ENCODE data around the gene DNAH17.
"Not testable (repeated sequence)": the region's sequence is repeated elsewhere in the genome, so short reads cannot be mapped to it uniquely, and the experiment has no call there.

DNAH17 gene

DNA sequence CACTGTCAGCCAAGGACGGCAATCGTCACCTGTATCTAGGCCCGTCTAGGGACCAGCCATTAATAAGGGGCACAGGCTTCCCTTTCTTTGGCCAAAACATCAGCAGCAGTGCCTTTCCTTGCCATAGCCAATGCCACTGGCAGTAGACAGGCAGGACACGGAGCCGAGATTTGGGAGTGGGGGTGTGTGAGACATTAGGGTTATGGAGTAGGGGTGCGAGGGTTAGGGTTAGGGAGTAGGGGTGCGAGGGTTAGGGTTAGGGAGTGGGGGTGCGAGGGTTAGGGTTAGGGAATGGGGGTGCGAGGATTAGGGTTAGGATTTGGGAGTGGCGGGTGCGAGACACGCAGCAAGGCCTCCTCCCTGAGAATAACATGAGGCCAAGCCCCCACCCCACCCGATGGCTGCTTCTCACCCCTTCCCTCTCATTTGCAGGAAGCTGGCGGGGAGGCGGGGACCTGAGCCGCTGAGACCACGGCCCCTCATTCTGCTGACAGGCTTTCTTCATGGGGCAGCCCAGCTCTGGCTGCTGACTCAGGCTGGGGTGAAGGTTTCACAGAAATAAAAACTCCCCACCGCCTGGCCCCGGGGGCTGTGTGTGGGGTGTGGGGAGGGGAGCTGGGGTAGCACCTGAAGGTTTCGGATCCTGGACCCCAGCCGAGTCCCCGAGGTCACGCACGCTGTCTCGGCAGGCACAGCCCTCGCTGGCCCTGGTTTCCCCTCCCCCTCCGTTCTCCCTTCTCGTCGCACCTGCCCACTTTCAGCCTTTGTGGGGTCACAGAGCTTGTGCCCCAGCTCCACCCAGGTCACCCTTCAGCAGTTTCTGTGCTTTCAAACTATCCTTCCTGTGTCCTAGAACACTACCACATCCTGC is 104.9 kb downstream of the DNAH17 start:
- DNase-seq: no peak

DNA sequence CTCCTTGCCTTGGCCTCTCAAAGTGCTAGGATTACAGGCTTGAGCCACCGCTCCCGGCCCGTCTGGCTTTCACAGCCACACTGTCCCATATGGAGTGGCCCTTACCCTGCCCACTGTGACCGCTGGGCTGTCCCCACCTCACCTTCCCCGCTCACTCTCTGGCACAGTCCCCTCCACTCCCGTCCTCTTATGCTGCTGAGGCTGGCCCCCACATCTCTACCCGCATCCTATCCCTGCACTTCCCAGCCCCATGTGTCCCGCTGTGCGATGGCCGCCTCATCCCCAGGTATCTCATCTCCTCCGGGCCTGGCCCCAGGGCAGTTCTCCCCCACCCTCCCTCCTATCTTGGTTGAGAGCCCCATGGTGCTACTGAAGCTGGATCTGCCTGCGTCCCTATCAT is 105.6 kb downstream of the DNAH17 start:
- no peak for DNase-seq

GRCh38 chr17:78469443-78469842 is 107.8 kb downstream of the DNAH17 start:
- DNase-seq: no peak

DNA sequence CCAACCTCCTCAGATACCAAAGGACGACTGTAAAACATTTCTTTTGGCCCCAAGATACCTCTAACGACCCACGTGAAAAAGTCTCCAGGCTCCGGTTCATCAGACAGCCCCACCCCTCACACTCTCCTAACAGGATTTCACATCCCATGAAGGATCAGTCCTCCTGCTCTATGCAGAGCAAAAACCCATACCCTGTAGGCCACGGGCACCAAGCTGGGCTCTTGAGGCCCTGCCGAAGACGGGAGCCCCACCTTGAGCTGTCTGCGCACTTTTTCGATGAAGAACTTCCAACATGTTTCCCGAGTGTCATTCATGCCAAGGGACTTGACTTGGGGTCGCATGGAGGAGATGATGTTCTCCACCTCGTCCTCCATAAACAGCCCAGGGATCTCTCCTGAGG is 108.8 kb downstream of the DNAH17 start:
- DNase-seq: no peak

- no peak for DNase-seq
Observed at GRCh38 chr17:78466786-78467715, 110.1 kb downstream of the DNAH17 start.

- not testable (repeated sequence) for DNase-seq
Observed at GRCh38 chr17:78466109-78466785, 110.9 kb downstream of the DNAH17 start.

GRCh38 chr17:78462148-78462547 is 115.0 kb downstream of the DNAH17 start:
- no peak for DNase-seq

DNA sequence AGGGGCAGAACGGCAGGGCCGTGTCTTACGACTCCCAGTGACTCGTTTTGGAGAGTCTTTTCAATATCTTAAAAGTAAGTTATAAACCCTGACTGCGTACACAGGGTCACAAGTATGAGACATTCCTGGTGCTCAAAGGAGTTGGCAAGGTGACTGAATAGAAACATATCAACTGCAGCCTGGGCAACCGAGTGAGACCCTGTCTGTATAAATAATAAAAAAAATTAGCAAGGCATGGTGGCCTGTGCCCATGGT is 115.5 kb downstream of the DNAH17 start:
- DNase-seq: no peak

GRCh38 chr17:78460951-78461798 is 116.0 kb downstream of the DNAH17 start:
- no peak for DNase-seq

- DNase-seq: no peak
Observed at GRCh38 chr17:78460176-78460675, 117.0 kb downstream of the DNAH17 start.

GRCh38 chr17:78459696-78460095 is 117.5 kb downstream of the DNAH17 start:
- DNase-seq: no peak

DNA sequence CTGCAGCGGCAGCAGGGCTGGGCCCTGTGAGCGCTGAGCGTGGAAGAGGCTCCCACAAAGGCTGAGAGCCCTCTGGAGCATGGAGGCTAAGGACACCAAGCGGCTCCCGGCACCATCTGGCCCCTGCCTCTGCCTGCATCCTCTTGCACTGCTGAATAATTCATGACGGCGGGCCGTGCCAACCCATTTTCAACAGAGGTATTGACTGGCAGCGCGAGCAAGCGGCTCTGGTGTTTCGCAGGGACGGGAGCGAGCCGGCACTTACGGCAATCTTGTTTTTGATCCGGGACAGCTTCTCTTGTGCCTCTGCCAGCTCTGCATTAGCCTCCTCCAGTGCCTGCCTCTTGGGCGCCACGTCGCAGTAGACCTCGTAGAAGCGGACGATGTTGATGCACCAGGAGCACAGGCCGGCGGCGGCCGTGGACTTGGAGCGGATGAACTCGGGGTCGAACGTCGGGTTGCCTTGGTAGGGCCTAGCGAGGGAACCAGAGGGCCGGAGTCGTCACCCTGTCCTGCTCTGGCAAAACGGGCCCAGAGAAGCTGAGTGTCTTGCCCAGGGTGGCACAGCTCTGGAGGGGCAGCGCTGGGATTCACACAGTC is 118.4 kb downstream of the DNAH17 start:
- DNase-seq: peak; percentile 46

DNA sequence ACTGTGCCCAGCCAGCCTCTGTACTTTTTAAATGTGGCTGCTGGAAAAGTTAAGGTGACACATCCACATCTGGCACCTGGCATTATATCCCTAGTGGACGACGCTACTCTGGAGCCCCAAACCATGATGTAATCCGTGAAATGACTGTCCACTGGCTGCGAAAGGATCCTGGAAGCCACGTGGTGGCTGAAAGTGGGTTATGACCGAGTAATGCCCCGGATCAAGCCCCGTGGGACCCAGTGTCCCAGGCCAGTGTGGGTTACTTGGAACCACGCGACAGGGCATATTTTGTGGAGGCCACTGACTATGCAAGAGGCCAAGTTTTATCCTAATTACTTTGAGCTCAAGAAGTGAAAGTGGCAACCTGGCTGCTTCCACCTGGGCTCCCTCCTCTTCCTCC is 119.1 kb downstream of the DNAH17 start:
- DNase-seq: no peak

DNA sequence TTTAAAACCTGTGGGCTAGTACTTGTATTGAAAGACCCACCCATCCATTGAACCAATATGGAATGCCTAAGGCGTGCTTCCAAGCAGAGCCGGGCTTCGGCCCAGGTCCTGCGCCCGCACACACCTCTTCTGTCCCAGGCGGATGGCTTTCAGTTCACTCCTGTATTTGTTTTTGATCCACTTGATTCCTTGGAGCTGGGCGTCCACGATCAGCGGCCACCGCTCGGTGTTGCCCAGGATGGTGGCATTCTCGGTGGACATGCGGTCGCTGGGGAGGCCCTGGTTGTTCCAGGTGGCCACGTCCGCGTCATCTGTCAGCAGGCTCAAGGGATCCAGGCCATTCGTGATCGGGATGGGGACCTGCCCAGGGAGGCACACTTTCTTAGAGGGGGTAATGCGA is 122.8 kb downstream of the DNAH17 start:
- no peak for DNase-seq

- DNase-seq: no peak
Observed at GRCh38 chr17:78451753-78452152, 125.4 kb downstream of the DNAH17 start.

DNA sequence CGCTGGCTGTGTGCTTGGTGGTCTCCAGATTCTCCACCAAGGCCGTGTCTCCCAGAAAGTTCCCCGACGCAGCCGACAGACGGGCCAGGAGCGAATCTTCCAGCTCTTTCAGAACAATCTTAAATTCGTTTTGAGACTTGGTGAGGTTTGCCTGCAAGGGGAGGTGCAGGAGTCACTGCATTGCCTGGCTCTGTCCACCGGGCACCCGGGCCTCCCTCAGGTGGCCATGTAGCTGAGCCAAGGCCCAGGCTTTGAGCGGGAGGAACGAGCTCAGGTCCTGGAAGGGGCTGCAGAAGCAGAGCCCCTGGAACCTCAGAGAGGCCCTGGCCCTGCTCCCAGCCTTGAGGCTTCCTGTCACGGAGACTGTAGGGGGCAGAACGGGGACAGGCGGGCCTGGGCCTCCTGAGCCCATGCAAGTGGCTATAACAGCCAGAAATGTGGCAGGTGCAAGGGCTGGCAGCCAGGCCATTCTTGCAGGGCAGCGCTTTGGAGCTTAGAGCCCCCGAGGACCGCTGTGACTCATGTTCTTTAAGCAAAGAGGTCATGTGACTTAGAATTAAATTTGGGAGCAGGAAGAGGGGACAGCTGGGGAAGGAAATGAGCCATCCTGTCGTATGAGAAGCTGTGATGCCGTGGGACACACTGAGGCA is 126.4 kb downstream of the DNAH17 start:
- DNase-seq: no peak

DNA sequence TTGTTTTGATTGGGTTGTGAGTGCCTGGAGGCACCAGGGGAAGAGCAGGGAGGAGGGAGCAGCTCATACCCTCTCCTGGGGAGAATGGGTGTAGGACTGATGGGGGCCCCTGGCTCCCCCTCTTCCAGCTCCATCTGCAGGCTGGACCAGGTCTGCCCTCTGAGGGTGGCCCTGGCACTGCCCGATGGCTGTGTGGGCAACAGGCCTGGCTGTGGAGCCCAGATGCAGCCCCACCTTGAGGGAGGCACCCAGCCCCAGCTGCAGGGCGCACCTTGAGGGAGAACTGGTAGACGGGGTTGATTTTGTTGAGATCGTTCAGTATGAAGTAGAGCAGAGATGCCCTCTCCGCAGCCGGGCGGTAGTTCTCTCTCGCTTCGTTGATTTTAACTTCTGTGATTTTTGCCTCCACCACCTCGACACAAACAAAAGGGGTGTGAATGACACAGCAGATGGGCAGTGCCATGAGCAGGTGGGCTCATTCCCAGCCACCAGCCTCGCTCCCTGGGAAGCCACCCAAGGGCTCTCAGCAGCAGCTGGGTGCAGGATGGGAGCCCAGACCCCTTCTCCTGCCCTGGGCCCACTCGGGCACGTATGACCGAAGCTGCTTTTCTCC is 127.1 kb downstream of the DNAH17 start:
- DNase-seq: no peak

- DNase-seq: no peak
Observed at GRCh38 chr17:78448356-78448993, 128.7 kb downstream of the DNAH17 start.

DNA sequence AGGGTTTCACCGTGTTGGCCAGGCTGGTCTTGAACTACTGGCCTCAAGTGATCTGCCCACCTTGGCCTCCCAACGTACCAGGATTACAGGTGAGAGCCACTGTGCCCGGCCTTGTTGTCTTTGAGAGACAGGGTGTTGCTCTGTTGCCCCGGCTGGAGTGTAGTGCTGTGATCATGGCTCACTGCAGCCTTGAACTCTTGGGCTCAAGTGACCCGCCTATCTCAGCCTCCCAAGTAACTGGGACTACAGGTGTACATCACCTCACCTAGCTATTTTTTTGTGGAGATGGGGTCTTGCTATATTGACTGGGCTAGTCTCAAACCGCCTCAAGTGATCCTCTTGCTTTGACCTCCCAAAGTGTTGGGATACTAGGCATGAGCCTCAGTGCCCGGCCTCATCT is 130.4 kb downstream of the DNAH17 start:
- DNase-seq: no peak

DNA sequence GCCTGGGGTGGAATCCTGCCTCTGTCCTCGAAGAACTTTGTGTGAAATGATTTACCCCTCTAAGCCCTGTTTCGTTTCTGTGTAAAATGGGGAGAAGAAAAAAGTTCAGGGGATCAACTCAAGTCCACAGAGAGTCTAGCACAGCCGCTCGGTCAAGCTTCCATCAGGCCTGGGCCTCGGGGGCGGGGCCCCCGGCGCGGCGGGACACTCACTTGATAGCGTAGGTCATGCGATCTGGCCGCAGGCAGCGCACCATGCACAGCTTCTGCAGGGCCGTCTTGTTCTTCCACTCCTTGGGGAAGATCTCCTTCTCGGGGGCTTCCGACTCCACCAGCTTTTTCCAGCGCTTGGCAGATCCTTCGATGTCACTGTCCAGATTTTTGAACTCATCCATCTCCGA is 132.8 kb downstream of the DNAH17 start:
- no peak for DNase-seq

Data from NCI-H82 (cell line).